ENCODE results near the gene AGMO. TPM values are rescaled to one million over a fixed set of nuclear protein-coding genes. Genes with fewer than 3 reads are reported as not detected.
A peak's percentile ranks its signal among the peaks of the same experiment; 100 is the strongest.

Gene AGMO
- total RNA-seq, 1 donor: not detected

DNA sequence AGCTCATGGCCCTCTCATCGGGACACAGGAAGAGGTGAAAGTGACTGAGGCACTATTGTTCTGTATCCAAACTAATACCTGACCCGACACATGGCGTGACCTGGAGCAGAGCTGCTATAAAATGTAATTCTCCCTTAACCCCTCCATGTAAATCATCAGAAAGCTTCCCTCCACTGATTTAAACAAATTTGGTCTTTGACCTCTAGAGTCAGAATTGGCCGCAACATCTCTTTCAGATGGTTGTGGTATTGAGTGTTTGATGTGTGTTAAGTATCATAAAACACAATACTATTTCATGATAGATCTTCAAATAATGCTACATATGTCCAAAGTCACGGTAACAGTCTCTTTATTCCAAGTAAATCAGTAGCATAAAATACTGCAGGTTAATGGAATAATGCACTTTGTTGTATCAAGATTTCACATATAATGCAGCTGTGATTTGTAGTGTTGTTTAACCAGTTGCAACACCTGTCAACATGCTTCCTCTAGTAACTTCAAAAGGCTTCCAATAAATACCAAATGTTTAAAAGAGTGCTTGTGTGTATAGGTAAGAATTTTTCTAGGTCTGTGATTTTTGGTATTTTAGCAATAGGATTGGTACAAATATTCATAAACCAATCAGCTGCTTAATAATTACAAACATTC, 144.3 kb downstream of the AGMO start:
- DNase-seq (ENCODE audit: low read depth): no peak
- TF ChIP-seq, protein P1, sequence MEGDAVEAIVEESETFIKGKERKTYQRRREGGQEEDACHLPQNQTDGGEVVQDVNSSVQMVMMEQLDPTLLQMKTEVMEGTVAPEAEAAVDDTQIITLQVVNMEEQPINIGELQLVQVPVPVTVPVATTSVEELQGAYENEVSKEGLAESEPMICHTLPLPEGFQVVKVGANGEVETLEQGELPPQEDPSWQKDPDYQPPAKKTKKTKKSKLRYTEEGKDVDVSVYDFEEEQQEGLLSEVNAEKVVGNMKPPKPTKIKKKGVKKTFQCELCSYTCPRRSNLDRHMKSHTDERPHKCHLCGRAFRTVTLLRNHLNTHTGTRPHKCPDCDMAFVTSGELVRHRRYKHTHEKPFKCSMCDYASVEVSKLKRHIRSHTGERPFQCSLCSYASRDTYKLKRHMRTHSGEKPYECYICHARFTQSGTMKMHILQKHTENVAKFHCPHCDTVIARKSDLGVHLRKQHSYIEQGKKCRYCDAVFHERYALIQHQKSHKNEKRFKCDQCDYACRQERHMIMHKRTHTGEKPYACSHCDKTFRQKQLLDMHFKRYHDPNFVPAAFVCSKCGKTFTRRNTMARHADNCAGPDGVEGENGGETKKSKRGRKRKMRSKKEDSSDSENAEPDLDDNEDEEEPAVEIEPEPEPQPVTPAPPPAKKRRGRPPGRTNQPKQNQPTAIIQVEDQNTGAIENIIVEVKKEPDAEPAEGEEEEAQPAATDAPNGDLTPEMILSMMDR (IDR thresholded peaks at IDR 0.05; ENCODE audit: insufficient read depth, low read depth, low read length): no peak
- H3K4me3 ChIP-seq (ENCODE audit: low read depth, low read length): no peak overlapping the region

DNA sequence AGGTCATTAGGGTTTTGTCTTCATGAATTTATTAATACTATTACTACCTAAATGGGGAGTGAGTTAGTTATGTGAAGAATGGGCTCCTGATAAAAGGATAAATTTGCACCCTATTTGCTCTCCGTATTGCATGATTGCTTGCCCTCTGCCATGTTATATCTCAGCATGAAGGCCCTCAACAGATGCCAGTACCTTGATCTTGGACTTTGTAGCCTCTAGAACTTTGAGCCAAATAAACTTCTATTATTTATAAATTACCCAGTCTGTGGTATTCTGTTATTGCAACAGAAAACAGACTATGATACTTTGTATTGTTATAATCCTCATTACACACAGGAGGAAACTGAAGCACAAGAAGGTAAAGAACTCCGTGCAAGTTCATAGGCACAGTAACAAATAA, 150.8 kb downstream of the AGMO start:
- H3K4me3 ChIP-seq (ENCODE audit: low read depth, low read length): no peak overlapping the region
- TF ChIP-seq, protein P1 (IDR thresholded peaks at IDR 0.05; ENCODE audit: insufficient read depth, low read depth, low read length): no peak
- no peak for DNase-seq (ENCODE audit: low read depth)

DNA sequence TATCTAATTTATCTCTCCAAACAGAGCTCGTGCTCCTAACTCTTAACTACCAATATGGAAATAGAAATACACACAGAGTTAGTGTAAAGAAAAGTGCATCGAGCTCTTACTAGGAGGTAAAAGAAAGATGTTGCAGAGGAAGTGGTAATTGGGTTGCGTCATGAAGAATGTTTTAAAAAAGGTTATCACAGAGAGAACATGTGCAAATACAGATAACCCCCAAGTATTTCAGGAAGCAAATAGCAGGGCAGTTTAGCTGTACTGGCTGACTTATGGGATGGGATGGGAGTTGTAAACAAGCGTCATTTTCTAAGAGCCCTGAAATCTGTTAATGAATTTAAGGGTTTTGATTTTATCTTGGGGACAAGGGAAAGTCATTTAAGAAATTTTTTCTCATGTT, 153.9 kb downstream of the AGMO start:
- H3K4me3 ChIP-seq (ENCODE audit: low read depth, low read length): no peak overlapping the region
- TF ChIP-seq, protein P1 (IDR thresholded peaks at IDR 0.05; ENCODE audit: insufficient read depth, low read depth, low read length): no peak
- peak; percentile 31 for DNase-seq (ENCODE audit: low read depth)

DNA sequence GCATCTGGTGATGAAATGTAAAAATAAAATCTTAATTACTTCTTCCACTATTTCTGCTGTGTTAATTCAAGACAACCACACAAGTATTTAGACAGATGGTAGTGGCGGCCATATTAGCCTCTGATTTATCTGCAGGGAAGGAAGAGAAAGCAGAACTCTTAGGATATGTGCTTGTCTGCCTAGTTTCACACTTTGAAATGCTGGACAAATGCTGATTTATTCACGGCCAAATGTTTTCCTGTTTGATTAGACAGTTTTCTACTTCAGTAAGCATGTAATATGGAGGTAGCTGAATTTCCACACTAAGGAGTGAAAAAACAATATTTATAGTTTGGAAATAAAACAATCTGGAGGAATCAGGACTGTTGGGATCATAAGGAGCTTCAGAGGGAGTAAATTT, 158.1 kb downstream of the AGMO start:
- TF ChIP-seq, protein P1 (IDR thresholded peaks at IDR 0.05; ENCODE audit: insufficient read depth, low read depth, low read length): no peak
- H3K4me3 ChIP-seq (ENCODE audit: low read depth, low read length): no peak overlapping the region
- no peak for DNase-seq (ENCODE audit: low read depth)

DNA sequence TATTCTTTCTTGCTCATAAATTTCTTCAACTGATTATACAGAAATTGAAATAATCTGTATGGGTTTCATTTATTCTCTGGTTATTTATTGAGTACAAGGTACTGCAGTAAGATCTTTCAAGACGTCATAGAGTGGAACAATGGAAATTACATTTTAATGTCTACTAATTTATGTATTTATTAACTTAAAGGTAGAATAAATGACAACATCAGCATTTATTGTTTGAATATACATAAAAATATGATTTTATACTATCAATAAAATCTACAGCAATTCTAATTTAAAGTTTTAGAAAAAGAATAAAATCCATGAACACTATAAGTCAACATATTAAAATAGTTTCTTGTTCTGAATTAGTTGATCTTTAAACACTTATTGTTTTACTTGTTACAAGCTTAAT, 158.5 kb downstream of the AGMO start:
- no peak for DNase-seq (ENCODE audit: low read depth)
- TF ChIP-seq, protein P1 (IDR thresholded peaks at IDR 0.05; ENCODE audit: insufficient read depth, low read depth, low read length): no peak
- H3K4me3 ChIP-seq (ENCODE audit: low read depth, low read length): no peak overlapping the region

DNA sequence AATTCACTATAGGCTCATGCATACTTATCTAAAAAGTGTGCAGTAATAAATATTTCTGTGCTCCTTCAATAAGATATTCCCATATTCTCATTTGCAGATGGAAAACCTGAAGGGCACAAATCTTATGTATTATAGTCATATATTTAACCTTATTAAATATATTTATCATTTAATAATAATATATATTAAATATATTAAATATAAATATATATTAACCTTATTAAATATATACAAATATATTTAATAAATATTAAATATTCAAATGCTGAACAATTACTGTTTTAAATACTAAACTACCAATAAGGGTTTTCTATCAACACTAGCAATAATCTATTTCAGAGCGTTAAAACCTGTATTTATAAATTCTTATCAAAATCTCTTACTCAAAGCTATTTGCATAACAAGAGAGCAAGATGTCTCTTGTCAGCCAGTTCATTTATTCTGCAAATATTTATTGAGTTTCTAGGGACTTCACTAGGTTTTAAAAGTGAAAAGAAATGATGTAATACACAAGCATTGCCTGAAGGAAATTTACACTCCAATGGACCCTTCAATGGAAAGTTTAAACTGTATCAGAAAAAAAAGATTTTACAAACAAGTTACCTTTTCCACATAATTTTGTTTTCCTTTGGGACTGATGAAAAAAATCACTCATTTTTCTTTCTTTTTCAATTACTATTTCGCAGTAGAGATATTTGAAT, 159.2 kb downstream of the AGMO start:
- no peak for DNase-seq (ENCODE audit: low read depth)
- H3K4me3 ChIP-seq (ENCODE audit: low read depth, low read length): no peak overlapping the region
- TF ChIP-seq, protein P1 (IDR thresholded peaks at IDR 0.05; ENCODE audit: insufficient read depth, low read depth, low read length): no peak
